Brain microvascular endothelial cell (primary cell): Measurements from ENCODE around the gene CREB3L4.

Experiments
- DNase-seq: peaks from one replicate; pipeline ENCODE4 v3.0.0-alpha.2; 2020
- H3K27ac ChIP-seq: fragments of 250-450 bp; sonication (Bioruptor Pico); 2 replicates; pipeline ENCODE4 v1.5.1; 2020; ENCODE audit warnings: mild to moderate bottlenecking, moderate library complexity
- H3K27me3 ChIP-seq: fragments of 250-450 bp; sonication (Bioruptor Pico); replicated peaks from 2 replicates; pipeline ENCODE4 v1.5.1; 2020; ENCODE audit warnings: mild to moderate bottlenecking
- H3K36me3 ChIP-seq: fragments of 250-450 bp; sonication (Bioruptor Pico); replicated peaks from 2 replicates; pipeline ENCODE4 v1.5.1; 2020; ENCODE audit warnings: mild to moderate bottlenecking
- H3K4me3 ChIP-seq: 2 replicates; pipeline ENCODE4 v1.5.1; 2011; ENCODE audit warnings: low read depth, mild to moderate bottlenecking, control low read depth, low read length, moderate library complexity
- in situ Hi-C: cut with HindIII; loops from 2 replicates; pipeline ENCODE4 v1.10.0; 2017; ENCODE audit warnings: low sequenced_read_pairs, low pct_ligation_motif_present
- TF ChIP-seq, protein P1 (sequence below): IDR thresholded peaks from 2 replicates; pipeline ENCODE4 v1.5.1; 2011; ENCODE audit warnings: low read depth, mild to moderate bottlenecking, moderate library complexity, low read length, control low read depth, inconsistent platforms; ENCODE audit errors: missing control alignments

Gene CREB3L4

DNA sequence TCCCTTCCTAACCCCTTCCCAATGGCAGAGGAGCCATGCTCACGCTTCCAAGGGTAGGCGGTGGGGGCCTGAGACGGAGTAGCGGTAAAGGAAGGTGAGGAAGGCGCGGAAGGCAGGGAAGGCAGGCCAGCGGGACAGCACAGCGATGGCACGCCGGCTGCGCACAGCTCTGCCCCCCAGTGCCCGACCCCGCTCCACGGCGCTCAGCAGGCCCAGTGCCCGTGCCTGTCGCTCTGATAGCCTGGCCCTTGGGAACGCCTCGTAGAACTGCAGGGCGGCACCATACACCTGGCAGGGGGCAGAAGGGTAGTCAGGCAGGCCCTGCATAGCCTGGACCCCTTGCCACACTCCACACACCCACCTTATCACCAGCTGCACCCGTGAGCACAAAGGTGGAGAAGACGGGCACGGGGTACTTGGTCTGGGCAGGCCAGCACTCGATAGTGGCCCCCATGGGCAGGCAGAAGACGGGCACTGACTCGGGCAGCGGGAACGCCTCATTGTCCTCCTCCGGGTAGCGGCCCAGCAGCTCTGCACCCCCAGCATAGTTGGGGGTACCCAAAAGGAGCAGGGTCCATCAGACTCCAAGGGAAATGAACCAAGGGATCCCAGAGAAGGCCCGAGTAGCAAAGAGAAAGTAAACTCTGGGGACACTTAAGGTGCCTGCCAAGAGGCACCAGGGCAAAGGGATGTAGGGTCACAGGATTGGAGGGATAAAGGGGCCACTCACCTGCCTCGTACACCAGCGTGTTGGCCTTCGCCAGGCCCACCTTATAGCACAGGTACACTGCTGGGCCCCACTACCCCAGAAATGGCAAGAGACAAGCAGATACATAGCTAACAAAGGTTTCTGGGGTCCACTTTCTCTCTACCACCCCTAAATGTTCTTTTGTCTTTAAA is 25.6 kb upstream of the CREB3L4 start:
- no peaks in the 10 kb centered on the region for H3K27me3 ChIP-seq
- DNase-seq: no peak
- TF ChIP-seq, protein P1, sequence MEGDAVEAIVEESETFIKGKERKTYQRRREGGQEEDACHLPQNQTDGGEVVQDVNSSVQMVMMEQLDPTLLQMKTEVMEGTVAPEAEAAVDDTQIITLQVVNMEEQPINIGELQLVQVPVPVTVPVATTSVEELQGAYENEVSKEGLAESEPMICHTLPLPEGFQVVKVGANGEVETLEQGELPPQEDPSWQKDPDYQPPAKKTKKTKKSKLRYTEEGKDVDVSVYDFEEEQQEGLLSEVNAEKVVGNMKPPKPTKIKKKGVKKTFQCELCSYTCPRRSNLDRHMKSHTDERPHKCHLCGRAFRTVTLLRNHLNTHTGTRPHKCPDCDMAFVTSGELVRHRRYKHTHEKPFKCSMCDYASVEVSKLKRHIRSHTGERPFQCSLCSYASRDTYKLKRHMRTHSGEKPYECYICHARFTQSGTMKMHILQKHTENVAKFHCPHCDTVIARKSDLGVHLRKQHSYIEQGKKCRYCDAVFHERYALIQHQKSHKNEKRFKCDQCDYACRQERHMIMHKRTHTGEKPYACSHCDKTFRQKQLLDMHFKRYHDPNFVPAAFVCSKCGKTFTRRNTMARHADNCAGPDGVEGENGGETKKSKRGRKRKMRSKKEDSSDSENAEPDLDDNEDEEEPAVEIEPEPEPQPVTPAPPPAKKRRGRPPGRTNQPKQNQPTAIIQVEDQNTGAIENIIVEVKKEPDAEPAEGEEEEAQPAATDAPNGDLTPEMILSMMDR: no peak
- in situ Hi-C loops: no loop called here
- no peak overlapping the region for H3K27ac ChIP-seq
- H3K36me3 ChIP-seq: peaks cover 16% of the 10 kb centered on the region
- H3K4me3 ChIP-seq: no peak overlapping the region

DNA sequence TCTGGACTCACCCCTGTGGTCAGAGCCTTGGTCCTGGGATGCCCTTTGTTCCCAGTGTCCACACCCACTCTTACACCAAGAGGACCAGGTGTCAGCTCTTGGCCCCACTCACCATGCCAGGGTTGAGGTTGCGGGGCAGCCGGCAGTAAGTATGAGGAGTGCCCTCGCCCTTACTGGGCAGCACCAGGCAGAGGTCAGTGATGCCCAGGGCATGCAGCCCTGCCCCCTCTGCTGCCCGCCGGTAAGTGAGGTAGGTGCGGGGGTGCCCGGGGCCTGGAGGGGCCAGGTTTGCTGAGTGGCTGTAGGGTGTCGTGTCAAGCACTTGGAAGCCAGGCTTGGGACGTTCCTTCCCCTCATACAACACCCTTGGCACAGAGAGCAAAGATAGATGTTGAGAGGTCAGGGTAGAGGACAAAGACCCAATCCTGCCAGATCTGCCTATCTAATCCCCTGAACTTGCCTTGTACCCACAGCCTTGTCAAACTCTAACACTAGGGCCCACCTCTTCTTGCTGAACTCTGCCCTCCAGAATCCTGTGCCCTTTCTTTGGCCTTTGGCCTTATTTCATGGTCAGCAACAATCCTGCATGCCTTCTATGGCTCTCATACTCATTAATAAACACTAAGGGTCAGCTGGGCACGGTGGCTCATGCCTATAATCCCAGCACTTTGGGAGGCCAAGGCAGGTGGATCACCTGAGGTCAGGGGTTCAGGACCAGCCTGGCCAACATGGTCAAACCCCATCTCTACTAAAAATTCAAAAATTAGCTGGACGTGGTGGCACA is 24.7 kb upstream of the CREB3L4 start:
- in situ Hi-C loops: no loop called here
- TF ChIP-seq, protein P1: no peak
- H3K36me3 ChIP-seq: peaks cover 9% of the 10 kb centered on the region

DNA sequence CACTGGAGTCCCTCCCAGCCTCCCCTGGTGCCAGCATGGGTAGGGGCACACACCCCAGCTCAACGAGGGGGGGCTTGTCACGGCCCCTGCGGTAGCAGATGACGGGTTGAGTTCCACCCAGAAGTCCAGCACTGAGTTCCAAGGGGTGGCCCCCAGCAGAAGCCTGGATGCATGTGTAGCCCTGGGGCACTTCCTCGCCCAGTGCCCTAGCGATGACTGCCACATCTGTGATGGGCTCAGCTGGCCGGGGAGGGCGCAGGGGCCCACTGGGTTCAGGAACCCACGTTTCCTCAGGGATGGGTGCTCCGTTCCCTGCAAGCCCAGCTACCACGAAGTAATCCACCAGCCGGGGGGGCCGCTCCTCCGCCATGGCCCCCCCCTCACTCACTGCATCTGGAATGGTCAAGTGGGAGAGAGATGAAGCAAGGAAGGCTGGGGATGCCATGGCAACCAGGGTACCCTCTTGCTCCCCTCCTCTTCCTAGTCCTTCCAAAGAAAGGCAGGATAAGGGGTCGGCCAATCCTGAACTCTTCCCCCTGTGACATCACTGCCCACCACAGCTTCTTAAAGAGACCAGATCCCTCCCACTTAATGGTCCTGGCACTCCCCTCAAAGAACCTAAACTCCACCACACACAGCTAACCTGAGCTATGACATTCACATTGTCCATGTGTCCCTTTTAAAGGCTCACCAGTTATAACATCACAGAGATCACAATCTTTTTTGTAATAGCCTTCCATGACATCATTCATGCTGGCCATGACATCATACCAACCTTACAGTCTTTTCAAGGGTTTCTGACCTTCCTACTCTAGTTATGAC is 23.5 kb upstream of the CREB3L4 start:
- no peak overlapping the region for H3K4me3 ChIP-seq
- H3K27ac ChIP-seq: no peak overlapping the region
- in situ Hi-C loops: no loop called here

More for the DNA sequence above, 24.7 kb upstream of the CREB3L4 start:
- Histone ChIP-seq H3K27me3 (no peaks in the 10 kb centered on the region), H3K27ac (no peak overlapping the region), H3K4me3 (no peak overlapping the region)
- no peak for DNase-seq

DNA sequence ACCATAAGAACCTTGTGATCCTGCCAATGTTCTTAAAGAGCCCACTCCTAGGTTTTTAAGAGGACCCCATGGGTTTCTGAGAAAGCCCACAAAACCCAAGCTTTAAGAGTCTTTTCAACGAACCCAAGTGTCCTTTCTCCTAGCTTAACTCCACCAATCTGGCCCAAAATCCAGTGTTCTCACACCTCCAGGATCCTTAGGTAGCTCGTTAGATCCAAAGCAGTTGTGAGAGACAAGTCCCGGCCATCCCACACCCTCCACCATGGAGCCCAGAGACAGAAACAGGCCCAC is 22.9 kb upstream of the CREB3L4 start:
- Histone ChIP-seq H3K4me3 (peak overlapping the region; percentile 79), H3K27ac (no peak overlapping the region), H3K27me3 (no peaks in the 10 kb centered on the region), H3K36me3 (peaks cover 22% of the 10 kb centered on the region)
- DNase-seq: no peak
- TF ChIP-seq, protein P1: no peak
- in situ Hi-C loops: no loop called here

More for the DNA sequence above, 23.5 kb upstream of the CREB3L4 start:
- H3K36me3 ChIP-seq: peaks cover 18% of the 10 kb centered on the region
- H3K27me3 ChIP-seq: no peaks in the 10 kb centered on the region
- DNase-seq: no peak
- TF ChIP-seq, protein P1: no peak

DNA sequence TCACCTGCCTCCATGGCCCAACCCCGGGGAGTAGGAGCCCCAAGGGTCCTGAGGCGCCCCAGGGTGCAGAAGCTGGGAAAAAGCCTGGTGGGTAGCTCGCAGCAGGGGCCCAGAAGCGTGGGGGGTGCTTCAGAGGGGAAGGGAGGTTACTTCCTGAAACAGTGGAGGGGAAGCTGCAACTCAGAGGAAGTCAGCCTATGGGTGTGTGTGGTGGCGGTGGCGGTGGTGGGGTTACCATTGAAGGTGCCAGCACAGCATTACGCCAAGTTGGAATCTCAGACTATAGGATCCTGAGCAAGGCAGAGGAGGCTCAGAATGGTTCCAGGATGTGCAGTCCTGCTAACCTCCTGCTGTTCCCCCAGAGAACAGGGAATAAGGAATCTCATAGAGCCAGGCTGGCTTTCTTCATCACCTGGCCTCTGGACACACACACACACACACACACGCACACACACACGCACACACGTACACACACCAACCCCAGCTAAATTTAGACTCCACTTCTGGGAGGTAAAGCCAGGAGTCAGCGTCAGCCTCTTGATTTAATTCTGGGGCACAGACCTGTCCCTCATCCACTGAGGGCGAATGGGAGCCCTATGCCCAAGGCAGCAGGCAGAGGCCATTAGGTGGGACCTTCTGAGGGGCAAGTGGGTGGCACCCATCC is 22.4 kb upstream of the CREB3L4 start:
- peak overlapping the region; percentile 81 for H3K27ac ChIP-seq
- TF ChIP-seq, protein P1: no peak
- peak overlapping the region; percentile 79 for H3K4me3 ChIP-seq
- peaks cover 24% of the 10 kb centered on the region for H3K36me3 ChIP-seq
- no peaks in the 10 kb centered on the region for H3K27me3 ChIP-seq
- DNase-seq: no peak
- in situ Hi-C loops: no loop called here
